Liver (tissue), 3 donors: ENCODE data around the gene NUDT13.

ENCODE experiments used
- CTCF ChIP-seq: fragments of 150-350 bp; IDR thresholded peaks from 2 replicates; pipeline ENCODE4 v1.5.1; 2017; ENCODE audit warnings: improper control_type of control experiment, low read depth, low read length; ENCODE audit not compliant: missing input control
- FOXA1 ChIP-seq: IDR thresholded peaks from 2 replicates; pipeline ENCODE4 v1.6.1; 2016; ENCODE audit warnings: antibody characterized with exemption
- MAX ChIP-seq: IDR thresholded peaks from 2 replicates; pipeline ENCODE4 v1.6.1; 2016; ENCODE audit warnings: antibody characterized with exemption
- RAD21 ChIP-seq, 2 donors: IDR thresholded peaks; 2 replicates each; pipeline ENCODE4 v1.6.1; 2016; ENCODE audit warnings: antibody characterized with exemption in 2 of 2, mild to moderate bottlenecking in 2 of 2
- TAF1 ChIP-seq: conservative IDR thresholded peaks from 2 replicates; pipeline ENCODE4 v1.6.1; 2016; ENCODE audit warnings: antibody characterized with exemption, mild to moderate bottlenecking
- YY1 ChIP-seq: IDR thresholded peaks from 2 replicates; pipeline ENCODE4 v1.6.1; 2016; ENCODE audit warnings: antibody characterized with exemption, mild to moderate bottlenecking
- donor health status: healthy.
- donor health status: healthy.

- TF ChIP-seq CTCF (no peak), MAX (peak; percentile 50), FOXA1 (peak; percentile 9), RAD21 (IDR thresholded peaks at IDR 0.05) (peak; percentile 28 to 49), TAF1 (peak; percentile 90), YY1 (peak; percentile 96)
Measured at GRCh38 chr10:73110345-73110849, at the start of gene NUDT13.
